K562 (cell line): ENCODE measurements around the gene ADGRB3. TPM values are rescaled to one million over a fixed set of nuclear protein-coding genes. Genes with fewer than 3 reads are reported as not detected.

Experiments
- ATAC-seq: fragments of 200-7000 bp; cut with Tn5 transposase; 3 replicates; pipeline ENCODE4 v1.9.1; 2020; ENCODE audit warnings: moderate library complexity
- BruUV-seq: library from RNA; stranded (reverse); fragments of 400-500 nt; replicated peaks from 2 replicates; lab custom pipeline; 2021; lab: Mats Ljungman, UMichigan
- CTCF ChIA-PET: fragments of 300-600 bp; formaldehyde crosslinking; extraction: SDS; loops from one replicate; lab custom pipeline; 2021; ENCODE audit warnings: low intra/inter-chr PET ratio; lab: Yijun Ruan, JAX
- POLR2A ChIA-PET: fragments of 300-600, 350-650 bp; sonication (Branson Sonifier 250); formaldehyde crosslinking; extraction: SDS; loops from one replicate; lab custom pipeline; 2021; ENCODE audit warnings: antibody characterized with exemption, inconsistent platforms; lab: Yijun Ruan, JAX
- DNase-seq, 4 experiments: peaks; one replicate each; pipeline versions ENCODE4 v3.0.0 to v3.0.0-alpha.2; 2011 to 2018; ENCODE audit warnings: low spot score in 3 of 4, mixed read lengths in 3 of 4; ENCODE audit errors: extremely low read depth in 1 of 4
- FAIRE-seq: peaks from 2 replicates; lab custom pipeline; 2011; peaks lifted over from hg19 to GRCh38; lab: Jason Lieb, UNC
- H2AFZ ChIP-seq: 2 replicates; pipeline ENCODE4 v1.6.0; 2011; ENCODE audit warnings: low read depth, low read length, control low read depth, inconsistent platforms
- H3K27ac ChIP-seq: fragments of 200-600 bp; 3 replicates; pipeline ENCODE4 v1.8.0; 2011; ENCODE audit warnings: low read depth, mild to moderate bottlenecking, control low read depth, inconsistent platforms, low read length, moderate library complexity, mixed read lengths; ENCODE audit errors: extremely low read depth
- H3K27me3 ChIP-seq, 2 experiments: fragments of 300-600 bp in 1 of 2; 2 replicates in 1 of 2; 3 replicates in 1 of 2; pipeline versions ENCODE4 v1.6.0 to v1.8.0; 2011; ENCODE audit warnings: inconsistent platforms in 2 of 2, low read length in 2 of 2, mild to moderate bottlenecking in 1 of 2, mixed read lengths in 1 of 2, moderate library complexity in 1 of 2; ENCODE audit not compliant: control insufficient read depth in 2 of 2, insufficient read depth in 2 of 2
- H3K36me3 ChIP-seq: fragments of 300-600 bp; 3 replicates; pipeline ENCODE4 v1.8.0; 2011; ENCODE audit warnings: mild to moderate bottlenecking, low read length, inconsistent platforms; ENCODE audit not compliant: control insufficient read depth, insufficient read depth
- H3K4me1 ChIP-seq, 2 experiments: fragments of 200-600 bp in 1 of 2; replicated peaks in 1 of 2; 2 replicates in 1 of 2; 3 replicates in 1 of 2; pipeline versions ENCODE4 v1.5.1 to v1.8.0; 2011; ENCODE audit warnings: inconsistent platforms in 2 of 2, low read length in 2 of 2, mild to moderate bottlenecking in 1 of 2, mixed read lengths in 1 of 2, moderate library complexity in 1 of 2; ENCODE audit not compliant: control insufficient read depth in 2 of 2, insufficient read depth in 2 of 2
- H3K4me2 ChIP-seq: 2 replicates; pipeline ENCODE4 v1.6.1; 2011; ENCODE audit warnings: low read length, control low read depth, inconsistent platforms, mixed read lengths; ENCODE audit not compliant: insufficient read depth
- H3K4me3 ChIP-seq: fragments of 200-600 bp; sonication (generic), shearing (Covaris generic); 2 replicates; pipeline ENCODE4 v1.5.1; 2016; ENCODE audit warnings: control low read depth, inconsistent platforms
- H3K79me2 ChIP-seq: fragments of 200-600 bp; 3 replicates; pipeline ENCODE4 v1.8.0; 2011; ENCODE audit warnings: low read length, inconsistent platforms; ENCODE audit not compliant: control insufficient read depth, insufficient read depth
- H3K9ac ChIP-seq, 2 experiments: 2 replicates each; pipeline versions ENCODE4 v1.6.0 to v1.6.1; 2011; ENCODE audit warnings: low read depth in 2 of 2, low read length in 2 of 2, control low read depth in 1 of 2, inconsistent platforms in 1 of 2, mild to moderate bottlenecking in 1 of 2, mixed read lengths in 1 of 2; ENCODE audit not compliant: insufficient read depth in 1 of 2
- H3K9me1 ChIP-seq: one replicate; pipeline ENCODE4 v1.6.0; 2011; ENCODE audit warnings: inconsistent platforms, mild to moderate bottlenecking, low read length, moderate library complexity; ENCODE audit not compliant: control insufficient read depth, insufficient read depth
- H3K9me3 ChIP-seq: replicated peaks from 2 replicates; pipeline ENCODE4 v1.5.1; 2011; ENCODE audit warnings: low read depth, low read length, inconsistent platforms; ENCODE audit not compliant: control insufficient read depth, insufficient read depth
- H4K20me1 ChIP-seq: replicated peaks from 2 replicates; pipeline ENCODE4 v1.6.1; 2011; ENCODE audit warnings: low read length, inconsistent platforms, mixed read lengths; ENCODE audit not compliant: control insufficient read depth, insufficient read depth
- EHMT2 ChIP-seq: fragments of 450-650 bp; IDR thresholded peaks from 2 replicates; pipeline ENCODE4 v1.6.1; 2018; ENCODE audit warnings: antibody characterized with exemption
- ETV1 ChIP-seq: fragments of 450-650 bp; conservative IDR thresholded peaks from 2 replicates; pipeline ENCODE4 v1.6.1; 2016; ENCODE audit warnings: missing genetic modification characterization, control low read depth, low read depth, missing compliant biosample characterization
- KDM1A ChIP-seq, 2 experiments: fragments of 450-650 bp; IDR thresholded peaks; 2 replicates each; pipeline ENCODE4 v1.6.1; 2016; ENCODE audit warnings: mild to moderate bottlenecking in 2 of 2
- MCM5 ChIP-seq: fragments of 450-650 bp; IDR thresholded peaks from 2 replicates; pipeline ENCODE4 v1.6.1; 2016; ENCODE audit warnings: low read depth
- SIRT6 ChIP-seq: IDR thresholded peaks from one replicate; pipeline ENCODE4 v1.6.1; 2012; ENCODE audit warnings: low read depth, mild to moderate bottlenecking, control low read depth, inconsistent platforms, low read length, moderate library complexity
- XRCC4 ChIP-seq: IDR thresholded peaks from one replicate; pipeline ENCODE4 v1.6.1; 2011; ENCODE audit not compliant: insufficient read depth, insufficient read length; ENCODE audit errors: extremely low read depth
- ZFP1 ChIP-seq: fragments of 450-650 bp; formaldehyde crosslinking; IDR thresholded peaks from 2 replicates; pipeline ENCODE4 v1.4.0; 2020; ENCODE audit warnings: mild to moderate bottlenecking, mixed read lengths
- WGBS: fragments of 100-300 bp; shearing (Covaris generic); methylation state at CpG from one replicate; pipeline ENCODE4 v1.1.6; 2016; ENCODE audit warnings: low coverage, mixed read lengths; ENCODE audit not compliant: insufficient coverage; ENCODE audit errors: missing lambda C conversion rate; 5-methylcytosine and 5-hydroxymethylcytosine counted together
- in situ Hi-C: fragments of 300-500 bp; cut with MboI; formaldehyde crosslinking; loops from 4 replicates; pipeline ENCODE4 v1.15.0; 2018; ENCODE audit warnings: inconsistent platforms, mixed read lengths
- intact Hi-C: fragments of 100-400 bp; cut with micrococcal nuclease; formaldehyde crosslinking; loops from 2 replicates; pipeline ENCODE4 v1.14.2; 2022
- polyA plus RNA-seq, 8 experiments: library from polyadenylated mRNA; depleted of rRNA in 4 of 8; stranded (reverse) in 5 of 8; unstranded in 3 of 8; fragments of >200 nt; fragmentation: Nextera tagmentation in 2 of 8; fragmentation: Illumina TruSeq in 1 of 8; extraction: Ambion mirVana in 2 of 8; extraction: Trizol in 1 of 8; gene quantifications; 2 replicates each; pipeline versions ENCODE4 v1.2.1 to v1.2.3, GENCODE V29; 2011 to 2014; ENCODE audit warnings: inconsistent platforms in 1 of 8, missing spikeins in 1 of 8
- total RNA-seq, 7 experiments: library from RNA; depleted of rRNA in 6 of 7; stranded (reverse); fragments of >200 nt in 6 of 7; fragmentation: Illumina TruSeq in 2 of 7; extraction: Trizol in 2 of 7; gene quantifications; 2 replicates each; pipeline versions ENCODE4 v1.2.1 to v1.2.3, GENCODE V29; 2011 to 2021; ENCODE audit warnings: low replicate concordance in 1 of 7
- TF ChIP-seq, protein P1 (sequence below): fragments of 450-650 bp; IDR thresholded peaks from 2 replicates; pipeline ENCODE4 v1.6.1; 2016; ENCODE audit warnings: low read depth
- TF ChIP-seq, protein P2 (sequence below): sonication (generic); formaldehyde crosslinking; IDR thresholded peaks from 2 replicates; pipeline ENCODE4 v1.8.0; 2022; ENCODE audit warnings: missing genetic modification reagents, mild to moderate bottlenecking, borderline replicate concordance
- TF ChIP-seq, protein P3 (sequence below): fragments of 250-450 bp; sonication (Bioruptor Pico); IDR thresholded peaks from 2 replicates; pipeline ENCODE4 v1.4.0; 2020; ENCODE audit warnings: mild to moderate bottlenecking, moderate library complexity, borderline replicate concordance

The ADGRB3 gene
- total and polyA plus RNA-seq, 9 of the 15 experiments (the other 6 are each of a cell fraction or from before 2014, with no cell fraction given): 0.90 to 7.8 (median 2.4) TPM

DNA sequence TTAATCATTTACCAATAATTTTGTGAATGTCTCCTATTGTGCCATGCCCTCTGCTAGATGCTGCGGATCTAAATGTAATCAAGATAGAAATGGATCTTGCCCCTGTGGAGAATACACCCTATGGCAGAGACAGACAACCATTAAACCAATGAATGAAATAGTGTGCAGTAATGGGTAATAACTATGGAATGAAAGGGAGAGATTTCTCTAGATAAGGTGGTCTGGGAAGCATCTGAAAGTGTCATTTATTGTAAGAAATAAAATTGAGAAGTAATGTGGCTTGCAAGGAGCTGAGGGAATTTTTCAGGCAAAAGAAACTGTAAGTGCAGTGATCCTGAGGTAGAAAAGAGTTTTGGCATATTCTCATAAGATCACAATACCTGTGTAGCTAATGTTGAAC, 731.7 kb downstream of the ADGRB3 start:
- 13% methylated on average over 1 of the region's 1 CpG for WGBS
- ATAC-seq (no peak), FAIRE-seq (no peak), DNase-seq (no peak)
- H3K27ac ChIP-seq: no peak overlapping the region
- H2AFZ ChIP-seq: no peak overlapping the region
- no peaks in the 10 kb centered on the region for H3K4me1 ChIP-seq
- no peaks in the 10 kb centered on the region for H3K9me1 ChIP-seq
- no peaks in the 10 kb centered on the region for H3K9me3 ChIP-seq
- H3K36me3 ChIP-seq: no peaks in the 10 kb centered on the region
- no peak overlapping the region for H3K4me2 ChIP-seq
- intact Hi-C loops (no loop called here), in situ Hi-C loops (no loop called here)
- no TSS peak for BruUV-seq
- CTCF ChIA-PET: no interaction called here
- H3K79me2 ChIP-seq: no peaks in the 10 kb centered on the region
- no peak overlapping the region for H3K9ac ChIP-seq
- H4K20me1 ChIP-seq: no peaks in the 10 kb centered on the region
- H3K27me3 ChIP-seq: no peaks in the 10 kb centered on the region
- no peak overlapping the region for H3K4me3 ChIP-seq
- POLR2A ChIA-PET: interaction anchor here (0.6 kb wide), 1 partner anchor 29 kb away, joined by 3 read pairs; no protein-coding TSS in a partner anchor
- TF ChIP-seq, protein P1, sequence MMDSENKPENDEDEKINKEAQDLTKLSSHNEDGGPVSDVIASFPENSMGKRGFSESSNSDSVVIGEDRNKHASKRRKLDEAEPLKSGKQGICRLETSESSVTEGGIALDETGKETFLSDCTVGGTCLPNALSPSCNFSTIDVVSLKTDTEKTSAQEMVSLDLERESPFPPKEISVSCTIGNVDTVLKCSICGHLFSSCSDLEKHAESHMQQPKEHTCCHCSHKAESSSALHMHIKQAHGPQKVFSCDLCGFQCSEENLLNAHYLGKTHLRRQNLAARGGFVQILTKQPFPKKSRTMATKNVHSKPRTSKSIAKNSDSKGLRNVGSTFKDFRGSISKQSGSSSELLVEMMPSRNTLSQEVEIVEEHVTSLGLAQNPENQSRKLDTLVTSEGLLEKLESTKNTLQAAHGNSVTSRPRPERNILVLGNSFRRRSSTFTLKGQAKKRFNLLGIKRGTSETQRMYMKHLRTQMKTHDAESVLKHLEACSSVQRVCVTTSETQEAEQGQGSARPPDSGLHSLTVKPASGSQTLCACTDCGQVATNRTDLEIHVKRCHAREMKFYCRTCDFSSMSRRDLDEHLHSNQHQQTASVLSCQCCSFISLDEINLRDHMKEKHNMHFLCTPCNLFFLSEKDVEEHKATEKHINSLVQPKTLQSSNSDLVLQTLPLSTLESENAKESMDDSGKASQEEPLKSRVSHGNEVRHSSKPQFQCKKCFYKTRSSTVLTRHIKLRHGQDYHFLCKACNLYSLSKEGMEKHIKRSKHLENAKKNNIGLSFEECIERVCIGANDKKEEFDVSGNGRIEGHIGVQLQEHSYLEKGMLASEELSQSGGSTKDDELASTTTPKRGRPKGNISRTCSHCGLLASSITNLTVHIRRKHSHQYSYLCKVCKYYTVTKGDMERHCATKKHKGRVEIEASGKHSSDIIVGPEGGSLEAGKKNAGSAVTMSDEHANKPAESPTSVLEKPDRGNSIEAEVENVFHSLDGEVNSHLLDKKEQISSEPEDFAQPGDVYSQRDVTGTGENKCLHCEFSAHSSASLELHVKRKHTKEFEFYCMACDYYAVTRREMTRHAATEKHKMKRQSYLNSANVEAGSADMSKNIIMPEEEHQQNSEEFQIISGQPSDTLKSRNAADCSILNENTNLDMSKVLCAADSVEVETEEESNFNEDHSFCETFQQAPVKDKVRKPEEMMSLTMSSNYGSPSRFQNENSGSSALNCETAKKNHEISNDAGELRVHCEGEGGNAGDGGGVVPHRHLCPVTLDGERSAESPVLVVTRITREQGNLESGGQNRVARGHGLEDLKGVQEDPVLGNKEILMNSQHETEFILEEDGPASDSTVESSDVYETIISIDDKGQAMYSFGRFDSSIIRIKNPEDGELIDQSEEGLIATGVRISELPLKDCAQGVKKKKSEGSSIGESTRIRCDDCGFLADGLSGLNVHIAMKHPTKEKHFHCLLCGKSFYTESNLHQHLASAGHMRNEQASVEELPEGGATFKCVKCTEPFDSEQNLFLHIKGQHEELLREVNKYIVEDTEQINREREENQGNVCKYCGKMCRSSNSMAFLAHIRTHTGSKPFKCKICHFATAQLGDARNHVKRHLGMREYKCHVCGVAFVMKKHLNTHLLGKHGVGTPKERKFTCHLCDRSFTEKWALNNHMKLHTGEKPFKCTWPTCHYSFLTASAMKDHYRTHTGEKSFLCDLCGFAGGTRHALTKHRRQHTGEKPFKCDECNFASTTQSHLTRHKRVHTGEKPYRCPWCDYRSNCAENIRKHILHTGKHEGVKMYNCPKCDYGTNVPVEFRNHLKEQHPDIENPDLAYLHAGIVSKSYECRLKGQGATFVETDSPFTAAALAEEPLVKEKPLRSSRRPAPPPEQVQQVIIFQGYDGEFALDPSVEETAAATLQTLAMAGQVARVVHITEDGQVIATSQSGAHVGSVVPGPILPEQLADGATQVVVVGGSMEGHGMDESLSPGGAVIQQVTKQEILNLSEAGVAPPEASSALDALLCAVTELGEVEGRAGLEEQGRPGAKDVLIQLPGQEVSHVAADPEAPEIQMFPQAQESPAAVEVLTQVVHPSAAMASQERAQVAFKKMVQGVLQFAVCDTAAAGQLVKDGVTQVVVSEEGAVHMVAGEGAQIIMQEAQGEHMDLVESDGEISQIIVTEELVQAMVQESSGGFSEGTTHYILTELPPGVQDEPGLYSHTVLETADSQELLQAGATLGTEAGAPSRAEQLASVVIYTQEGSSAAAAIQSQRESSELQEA: no peak
- no peak for TF ChIP-seq ETV1
- no peak for TF ChIP-seq SIRT6
- TF ChIP-seq, protein P2, sequence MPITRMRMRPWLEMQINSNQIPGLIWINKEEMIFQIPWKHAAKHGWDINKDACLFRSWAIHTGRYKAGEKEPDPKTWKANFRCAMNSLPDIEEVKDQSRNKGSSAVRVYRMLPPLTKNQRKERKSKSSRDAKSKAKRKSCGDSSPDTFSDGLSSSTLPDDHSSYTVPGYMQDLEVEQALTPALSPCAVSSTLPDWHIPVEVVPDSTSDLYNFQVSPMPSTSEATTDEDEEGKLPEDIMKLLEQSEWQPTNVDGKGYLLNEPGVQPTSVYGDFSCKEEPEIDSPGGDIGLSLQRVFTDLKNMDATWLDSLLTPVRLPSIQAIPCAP (CRISPR knock-in tag): no peak
- TF ChIP-seq, protein P3, sequence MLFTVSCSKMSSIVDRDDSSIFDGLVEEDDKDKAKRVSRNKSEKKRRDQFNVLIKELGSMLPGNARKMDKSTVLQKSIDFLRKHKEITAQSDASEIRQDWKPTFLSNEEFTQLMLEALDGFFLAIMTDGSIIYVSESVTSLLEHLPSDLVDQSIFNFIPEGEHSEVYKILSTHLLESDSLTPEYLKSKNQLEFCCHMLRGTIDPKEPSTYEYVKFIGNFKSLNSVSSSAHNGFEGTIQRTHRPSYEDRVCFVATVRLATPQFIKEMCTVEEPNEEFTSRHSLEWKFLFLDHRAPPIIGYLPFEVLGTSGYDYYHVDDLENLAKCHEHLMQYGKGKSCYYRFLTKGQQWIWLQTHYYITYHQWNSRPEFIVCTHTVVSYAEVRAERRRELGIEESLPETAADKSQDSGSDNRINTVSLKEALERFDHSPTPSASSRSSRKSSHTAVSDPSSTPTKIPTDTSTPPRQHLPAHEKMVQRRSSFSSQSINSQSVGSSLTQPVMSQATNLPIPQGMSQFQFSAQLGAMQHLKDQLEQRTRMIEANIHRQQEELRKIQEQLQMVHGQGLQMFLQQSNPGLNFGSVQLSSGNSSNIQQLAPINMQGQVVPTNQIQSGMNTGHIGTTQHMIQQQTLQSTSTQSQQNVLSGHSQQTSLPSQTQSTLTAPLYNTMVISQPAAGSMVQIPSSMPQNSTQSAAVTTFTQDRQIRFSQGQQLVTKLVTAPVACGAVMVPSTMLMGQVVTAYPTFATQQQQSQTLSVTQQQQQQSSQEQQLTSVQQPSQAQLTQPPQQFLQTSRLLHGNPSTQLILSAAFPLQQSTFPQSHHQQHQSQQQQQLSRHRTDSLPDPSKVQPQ (CRISPR knock-in tag): no peak
- TF ChIP-seq XRCC4: no peak
- TF ChIP-seq KDM1A (IDR thresholded peaks at IDR 0.05): no peak
- TF ChIP-seq ZFP1 (CRISPR knock-in tag): no peak
- TF ChIP-seq MCM5: no peak
- no peak for TF ChIP-seq EHMT2
